RPMI7951 (cell line): Measurements from ENCODE around the gene CD300E. TPM values are rescaled to one million over a fixed set of nuclear protein-coding genes. Genes with fewer than 3 reads are reported as not detected.
A peak's percentile ranks its signal among the peaks of the same experiment; 100 is the strongest.

ENCODE experiments used
- DNase-seq: peaks from one replicate; pipeline ENCODE4 v3.0.0-alpha.2; 2012; ENCODE audit warnings: low read depth
- total RNA-seq: library from RNA; depleted of rRNA; stranded (reverse); fragments of >200 nt; shearing (Covaris generic); gene quantifications from 2 replicates; pipeline ENCODE4 v1.2.3, GENCODE V29; 2014; rRNA removed

The CD300E gene
- total RNA-seq, 1 experiment from 2014 or later: not detected

DNA sequence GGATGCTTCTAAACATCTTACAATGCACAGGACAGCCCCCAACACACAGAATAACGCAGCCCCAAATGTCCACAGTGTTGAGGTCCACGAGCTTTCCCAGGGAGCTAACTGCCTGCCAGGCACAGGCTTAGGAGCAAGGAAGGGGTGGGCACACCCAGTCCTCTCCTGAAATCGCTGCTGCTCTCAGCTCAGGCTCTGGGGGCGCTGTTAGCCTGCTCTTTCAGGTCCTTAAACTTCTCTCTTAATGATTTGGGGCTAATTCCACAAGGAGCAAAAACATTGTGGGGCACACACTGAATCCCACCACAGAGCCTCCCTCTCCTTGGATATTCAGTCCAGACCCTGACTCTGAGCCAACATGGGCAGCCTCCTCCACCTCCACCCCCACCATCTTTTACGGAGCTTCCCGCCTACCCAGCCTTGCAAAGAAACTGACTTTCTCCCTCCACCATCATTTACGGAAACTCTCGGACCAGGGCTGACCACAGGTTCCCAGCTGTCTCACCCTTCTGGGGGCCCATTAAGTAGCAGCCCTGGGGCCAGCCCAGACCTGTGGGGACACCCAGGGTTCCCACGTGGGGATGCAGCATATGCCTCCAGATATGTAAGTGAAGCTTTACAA is 57.3 kb downstream of the CD300E start:
- peak; percentile 41 for DNase-seq

DNA sequence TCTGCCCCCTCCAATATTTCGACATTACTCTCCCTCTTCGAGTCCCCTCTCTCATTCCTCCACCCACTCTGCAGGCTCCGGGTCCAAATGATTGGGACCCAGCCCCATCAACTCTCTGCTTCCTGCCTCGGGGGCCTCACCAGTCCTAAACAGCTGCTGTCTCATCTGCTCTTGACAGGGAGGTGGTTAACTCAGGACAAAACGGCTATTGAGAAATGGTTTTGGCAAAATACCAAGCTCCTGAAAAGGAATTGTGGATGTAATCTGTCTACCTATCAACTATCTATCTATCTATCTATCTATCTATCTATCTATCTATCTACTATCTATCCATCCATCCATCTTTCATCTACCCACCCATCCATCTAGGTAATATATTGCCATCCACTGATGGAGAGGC is 58.4 kb downstream of the CD300E start:
- DNase-seq: no peak

DNA sequence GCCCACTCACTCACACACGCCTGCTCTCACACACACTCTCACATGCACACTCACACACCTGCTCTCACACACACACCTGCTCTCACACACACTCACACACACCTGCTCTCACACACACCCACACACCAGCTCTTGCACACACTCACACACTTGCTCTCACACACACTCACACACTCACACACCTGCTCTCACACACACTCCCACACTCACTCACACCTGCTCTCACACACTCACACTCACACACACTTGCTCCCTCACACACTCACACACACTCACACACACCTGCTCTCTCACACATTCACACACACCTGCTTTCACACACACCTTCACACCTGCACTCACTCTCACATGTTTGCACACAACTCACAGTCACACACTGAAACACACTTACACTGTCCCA is 60.2 kb downstream of the CD300E start:
- no peak for DNase-seq

DNA sequence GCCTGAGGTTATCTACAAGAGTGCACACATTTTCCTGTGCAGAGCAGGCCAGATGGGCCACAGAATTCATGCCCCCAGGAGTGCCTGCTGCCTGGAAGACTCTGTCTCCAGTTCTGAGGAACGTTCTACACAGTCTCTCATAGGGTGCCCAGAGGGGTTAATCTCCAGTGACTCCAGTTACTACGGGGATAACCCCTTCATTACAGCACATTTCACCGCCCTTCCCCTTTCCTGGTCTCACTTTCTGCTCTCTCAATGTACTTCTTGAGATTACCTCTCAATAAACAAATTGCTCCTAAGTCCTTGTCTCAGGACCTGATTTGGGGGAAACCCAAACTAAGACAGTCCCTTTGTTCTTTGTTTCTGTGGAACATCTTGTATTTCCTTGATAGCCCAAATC is 62.0 kb downstream of the CD300E start:
- DNase-seq: no peak

Other genes starting within 250 kb of the CD300E start
- 133 and 154 TPM in 2 replicates for gene GPRC5C, start 191.7 kb downstream of the CD300E start, total RNA-seq
- gene CD300A, start 157.1 kb downstream of the CD300E start, total RNA-seq: not detected in 2 replicates
- gene CD300LB, start 92.3 kb downstream of the CD300E start, total RNA-seq: not detected in 2 replicates
- gene CD300C, start 77.6 kb downstream of the CD300E start, total RNA-seq: not detected in 2 replicates
- not detected in 2 replicates for gene CD300H, start 56.2 kb downstream of the CD300E start, total RNA-seq
- gene CD300LD, start 31.5 kb downstream of the CD300E start, total RNA-seq: not detected in 2 replicates
- gene CD300LF, start 89.2 kb upstream of the CD300E start, total RNA-seq: not detected in 2 replicates
- gene RAB37, start 113.5 kb upstream of the CD300E start, total RNA-seq: not detected in 2 replicates
- gene NHERF1, start 124.9 kb upstream of the CD300E start, total RNA-seq: 15.0 TPM in 2 replicates
- 11.4 and 12.1 TPM in 2 replicates for gene NAT9, start 152.6 kb upstream of the CD300E start, total RNA-seq
- gene GRIN2C, start 236.1 kb upstream of the CD300E start, total RNA-seq: not detected in 2 replicates
- 3.4 and 6.1 TPM in 2 replicates for gene FDXR, start 249.3 kb upstream of the CD300E start, total RNA-seq